NB4 (cell line): ENCODE results near the gene AQP3.

ENCODE experiments used
- DNase-seq: peaks from one replicate; pipeline ENCODE4 v3.0.0; 2010; ENCODE audit warnings: low read depth
- H3K4me3 ChIP-seq: one replicate; pipeline ENCODE4 v1.5.1; 2011; ENCODE audit warnings: mild to moderate bottlenecking, low read depth, low read length, moderate library complexity
- MYC ChIP-seq: IDR thresholded peaks from 2 replicates; pipeline ENCODE4 v1.6.1; 2011; ENCODE audit warnings: low read depth, low read length
- POLR2A ChIP-seq: IDR thresholded peaks from 2 replicates; pipeline ENCODE4 v1.6.1; 2011; ENCODE audit warnings: mild to moderate bottlenecking; ENCODE audit not compliant: insufficient read length; ENCODE audit errors: extremely low read depth
- TF ChIP-seq, protein P1 (sequence below): IDR thresholded peaks from 2 replicates; pipeline ENCODE4 v1.6.1; 2011; ENCODE audit warnings: low read depth, low read length
- TF ChIP-seq, protein P2 (sequence below): IDR thresholded peaks from one replicate; pipeline ENCODE4 v1.5.1; 2012; ENCODE audit warnings: low read depth, low read length

AQP3 gene

DNA sequence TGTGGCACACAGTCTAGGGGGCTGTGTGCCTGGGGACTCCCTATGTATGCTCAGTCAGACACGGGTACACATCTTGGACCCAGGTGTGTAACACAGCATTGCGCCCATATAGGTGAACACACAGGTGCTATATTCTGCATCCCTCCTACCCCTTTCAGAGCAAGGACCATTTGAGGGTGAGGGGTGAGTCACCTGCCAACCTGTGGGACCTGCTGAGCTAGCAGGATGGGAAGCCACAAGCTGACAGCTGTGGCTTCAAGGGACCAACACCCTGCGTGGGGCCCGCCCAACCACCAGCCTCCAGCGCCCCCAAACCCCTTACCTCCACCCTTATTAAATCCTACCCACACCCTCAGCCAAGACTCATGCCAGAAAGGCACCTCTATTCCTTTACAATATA lies 30.4 kb downstream of the AQP3 start:
- DNase-seq: peak; percentile 4
- TF ChIP-seq, protein P1, sequence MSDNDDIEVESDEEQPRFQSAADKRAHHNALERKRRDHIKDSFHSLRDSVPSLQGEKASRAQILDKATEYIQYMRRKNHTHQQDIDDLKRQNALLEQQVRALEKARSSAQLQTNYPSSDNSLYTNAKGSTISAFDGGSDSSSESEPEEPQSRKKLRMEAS: no peak
- TF ChIP-seq POLR2A: no peak
- TF ChIP-seq MYC: no peak
- TF ChIP-seq, protein P2, sequence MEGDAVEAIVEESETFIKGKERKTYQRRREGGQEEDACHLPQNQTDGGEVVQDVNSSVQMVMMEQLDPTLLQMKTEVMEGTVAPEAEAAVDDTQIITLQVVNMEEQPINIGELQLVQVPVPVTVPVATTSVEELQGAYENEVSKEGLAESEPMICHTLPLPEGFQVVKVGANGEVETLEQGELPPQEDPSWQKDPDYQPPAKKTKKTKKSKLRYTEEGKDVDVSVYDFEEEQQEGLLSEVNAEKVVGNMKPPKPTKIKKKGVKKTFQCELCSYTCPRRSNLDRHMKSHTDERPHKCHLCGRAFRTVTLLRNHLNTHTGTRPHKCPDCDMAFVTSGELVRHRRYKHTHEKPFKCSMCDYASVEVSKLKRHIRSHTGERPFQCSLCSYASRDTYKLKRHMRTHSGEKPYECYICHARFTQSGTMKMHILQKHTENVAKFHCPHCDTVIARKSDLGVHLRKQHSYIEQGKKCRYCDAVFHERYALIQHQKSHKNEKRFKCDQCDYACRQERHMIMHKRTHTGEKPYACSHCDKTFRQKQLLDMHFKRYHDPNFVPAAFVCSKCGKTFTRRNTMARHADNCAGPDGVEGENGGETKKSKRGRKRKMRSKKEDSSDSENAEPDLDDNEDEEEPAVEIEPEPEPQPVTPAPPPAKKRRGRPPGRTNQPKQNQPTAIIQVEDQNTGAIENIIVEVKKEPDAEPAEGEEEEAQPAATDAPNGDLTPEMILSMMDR: no peak
- H3K4me3 ChIP-seq: no peak overlapping the region

DNA sequence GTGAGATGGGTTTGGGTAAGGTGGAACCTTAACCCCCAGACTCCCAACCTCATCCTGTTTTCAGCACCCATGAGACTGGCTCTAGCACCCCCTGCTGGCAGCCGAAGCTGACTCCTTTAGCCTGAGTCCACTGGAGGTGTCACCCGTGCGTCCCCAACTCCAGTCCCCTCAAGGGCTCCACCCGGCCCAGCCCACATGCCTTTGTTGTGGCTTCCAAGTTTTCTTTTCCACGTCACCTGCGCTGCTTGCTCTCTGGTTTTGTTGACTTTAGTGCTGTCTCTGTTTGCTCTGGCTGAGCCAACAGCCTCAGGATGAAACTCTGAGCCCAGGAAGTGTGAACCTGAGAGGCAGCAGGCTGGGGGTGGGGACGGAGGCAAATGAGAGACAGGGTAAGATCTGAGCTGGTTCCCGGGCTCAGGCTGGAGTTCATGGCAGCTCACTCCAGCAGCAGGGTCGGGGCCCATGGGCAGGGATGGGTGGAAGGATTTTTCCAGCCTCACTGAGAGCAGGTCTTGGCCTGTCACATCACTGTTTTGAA lies 31.8 kb downstream of the AQP3 start:
- TF ChIP-seq, protein P1: no peak
- TF ChIP-seq, protein P2: peak; percentile 99
- no peak overlapping the region for H3K4me3 ChIP-seq
- peak; percentile 82 for DNase-seq

DNA sequence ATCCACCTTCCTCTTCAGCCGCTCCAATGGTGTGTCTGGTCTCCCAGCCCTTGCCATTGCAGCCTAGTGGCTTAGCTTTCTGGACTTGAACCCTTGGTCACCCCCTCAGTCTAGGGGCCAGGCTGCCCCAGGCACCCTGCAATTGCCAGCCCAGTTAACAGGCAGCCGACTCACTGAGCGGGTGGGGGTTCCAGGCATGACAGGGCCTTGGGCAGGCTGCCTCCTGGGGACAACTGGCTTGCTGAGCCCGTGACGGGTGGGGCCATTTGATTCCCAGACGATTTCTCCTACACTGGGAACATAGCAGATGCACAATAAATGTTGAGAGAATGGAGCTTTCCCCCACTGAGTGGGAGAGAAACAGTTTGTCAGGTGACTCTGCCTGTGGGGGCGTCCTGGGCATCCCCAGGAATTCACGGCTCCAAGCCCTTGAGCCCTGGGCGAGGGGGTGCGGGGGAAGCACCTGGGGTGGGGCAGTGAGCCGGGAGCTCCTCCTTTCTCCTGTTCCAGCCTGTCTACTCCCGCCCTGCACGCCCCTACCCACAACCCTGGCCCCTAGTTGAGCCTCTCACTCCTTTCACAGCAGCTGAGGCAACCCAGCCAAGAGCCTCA lies 32.4 kb downstream of the AQP3 start:
- DNase-seq: no peak
- H3K4me3 ChIP-seq: no peak overlapping the region
- no peak for TF ChIP-seq MYC
- no peak for TF ChIP-seq POLR2A
- TF ChIP-seq, protein P2: no peak
- TF ChIP-seq, protein P1: no peak

DNA sequence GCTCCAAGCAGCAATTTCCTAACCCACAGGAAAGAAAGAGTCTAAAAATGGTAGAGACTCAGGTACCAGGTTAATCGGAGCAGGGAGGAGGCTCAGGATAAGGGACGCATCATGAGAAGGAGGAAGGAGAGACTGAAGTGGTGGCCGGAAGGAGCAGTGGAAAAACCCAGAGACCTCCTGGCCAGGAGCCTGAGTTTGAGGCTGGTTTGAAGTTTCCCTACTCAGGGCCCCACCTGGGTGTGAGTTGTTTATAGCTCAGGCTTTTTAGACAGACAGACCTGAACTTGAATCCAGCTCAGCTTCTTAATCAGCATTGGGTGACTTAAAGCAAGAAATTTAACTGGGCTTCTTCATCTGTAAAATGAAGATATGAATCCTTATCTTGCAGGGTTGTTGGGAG lies 33.1 kb downstream of the AQP3 start:
- no peak overlapping the region for H3K4me3 ChIP-seq
- TF ChIP-seq, protein P1: no peak
- TF ChIP-seq, protein P2: no peak
- TF ChIP-seq POLR2A: no peak
- TF ChIP-seq MYC: no peak
- no peak for DNase-seq

DNA sequence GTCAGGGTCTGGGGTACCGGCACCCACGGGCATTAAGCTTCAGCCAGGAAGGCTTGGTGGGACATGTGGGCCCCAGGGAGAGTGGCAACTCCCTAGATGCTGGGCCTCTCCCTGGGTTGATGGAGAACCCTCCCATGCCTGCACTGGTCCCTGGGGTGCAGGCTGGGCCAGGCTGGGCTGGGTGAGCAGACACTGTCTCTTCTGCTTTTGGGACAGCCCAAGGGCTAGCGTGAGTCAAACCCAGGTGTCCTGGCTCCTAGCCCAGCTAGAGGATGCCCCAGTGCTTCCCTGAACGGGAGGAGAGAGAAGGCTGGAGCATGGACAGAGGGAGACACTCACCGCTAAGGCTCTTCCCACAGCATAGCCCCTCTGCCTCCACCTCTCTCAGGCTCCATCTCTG lies 39.3 kb downstream of the AQP3 start:
- no peak overlapping the region for H3K4me3 ChIP-seq
- TF ChIP-seq POLR2A (no peak), MYC (no peak)
- DNase-seq: peak; percentile 90

DNA sequence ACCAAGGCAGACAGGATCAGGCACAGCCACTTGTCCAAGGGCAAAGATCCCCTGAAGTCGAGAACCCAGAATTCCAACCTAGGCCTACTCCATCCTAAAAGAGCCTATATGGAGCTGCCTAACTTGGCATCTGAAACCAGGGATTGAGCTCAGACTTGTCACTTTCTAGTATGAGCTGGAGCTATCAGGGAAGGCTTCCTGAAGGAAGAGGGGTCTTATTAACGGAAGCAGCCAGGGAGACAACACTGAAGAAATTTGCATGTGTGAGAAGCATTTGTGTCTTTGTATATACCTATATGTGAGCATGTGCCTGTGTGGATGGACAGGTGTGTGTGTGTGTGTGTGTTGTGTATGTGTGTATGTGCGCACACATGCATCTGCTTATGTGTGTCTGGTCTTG lies 40.3 kb downstream of the AQP3 start:
- no peak for DNase-seq
- H3K4me3 ChIP-seq: no peak overlapping the region
- TF ChIP-seq MYC (no peak), POLR2A (no peak)
- TF ChIP-seq, protein P1: 0 out of 2 replicates have a peak, but pooled peaks have one; percentile 14
- TF ChIP-seq, protein P2: no peak
